Brain pericyte (primary cell): ENCODE results near the gene JAG1.

Source experiments
- DNase-seq: peaks from one replicate; pipeline ENCODE4 v3.0.0-alpha.2; 2012; ENCODE audit warnings: low read depth, low spot score

The JAG1 gene

GRCh38 chr20:10653599-10654249 lies 20.1 kb downstream of the JAG1 start:
- DNase-seq, result no peak

GRCh38 chr20:10652660-10653261 lies 21.0 kb downstream of the JAG1 start:
- DNase-seq, result no peak

DNA sequence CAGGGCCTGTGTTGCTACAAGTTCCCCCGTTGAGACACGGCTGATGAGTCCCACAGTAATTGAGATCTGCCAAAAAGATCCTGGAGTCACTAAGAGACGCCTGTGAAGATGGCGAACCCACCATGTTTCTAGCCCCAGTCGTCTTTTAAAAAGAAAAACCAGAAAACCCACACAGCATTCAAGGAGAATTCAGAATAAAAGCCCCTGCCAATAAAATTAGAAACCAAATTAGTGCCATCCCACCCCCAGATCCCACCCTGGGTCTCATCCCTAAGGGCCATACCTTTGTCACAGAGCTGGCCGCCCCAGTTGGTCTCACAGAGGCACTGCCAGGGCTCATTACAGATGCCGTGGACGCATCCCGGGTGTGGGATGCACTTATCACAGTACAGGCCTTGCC lies 21.6 kb downstream of the JAG1 start:
- no peak for DNase-seq

DNA sequence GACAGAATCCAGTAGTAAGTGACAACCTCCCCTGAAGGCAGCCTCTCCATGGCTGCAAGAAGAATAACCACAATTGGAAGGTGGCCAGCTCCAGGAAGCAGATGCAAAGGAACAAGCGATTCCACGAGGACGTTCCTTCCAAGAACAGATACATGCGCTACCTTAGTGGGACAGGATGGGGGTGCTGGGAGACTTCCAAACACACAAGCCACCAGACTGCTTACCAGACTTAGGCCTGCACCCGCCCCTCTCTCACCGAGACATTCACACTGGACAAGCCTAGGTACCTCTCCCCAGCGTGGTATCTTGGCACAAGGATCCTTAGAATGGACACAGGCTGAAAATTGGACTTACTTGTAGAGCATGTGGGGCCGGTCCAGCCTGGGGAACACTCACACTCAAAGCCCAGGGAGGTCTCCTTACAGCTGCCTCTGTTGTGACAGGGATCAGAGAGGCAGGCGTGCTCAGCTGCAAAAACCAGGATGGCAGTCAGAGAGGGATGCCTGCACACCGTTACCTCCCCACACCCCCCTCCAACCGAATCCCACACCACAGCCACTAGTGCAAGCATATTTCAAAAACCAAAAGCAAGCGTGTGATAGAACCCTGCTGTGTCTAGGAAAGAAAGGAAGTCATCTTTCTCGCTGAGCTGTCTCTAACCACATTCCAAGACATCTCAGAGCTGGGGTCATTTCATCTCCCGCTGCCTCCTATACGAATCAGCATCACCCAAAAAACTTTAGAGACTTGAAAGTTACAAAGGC lies 22.4 kb downstream of the JAG1 start:
- no peak for DNase-seq

GRCh38 chr20:10649797-10650160 lies 24.0 kb downstream of the JAG1 start:
- no peak for DNase-seq

- DNase-seq, result no peak
Measured at GRCh38 chr20:10649080-10649796, 24.6 kb downstream of the JAG1 start.

DNA sequence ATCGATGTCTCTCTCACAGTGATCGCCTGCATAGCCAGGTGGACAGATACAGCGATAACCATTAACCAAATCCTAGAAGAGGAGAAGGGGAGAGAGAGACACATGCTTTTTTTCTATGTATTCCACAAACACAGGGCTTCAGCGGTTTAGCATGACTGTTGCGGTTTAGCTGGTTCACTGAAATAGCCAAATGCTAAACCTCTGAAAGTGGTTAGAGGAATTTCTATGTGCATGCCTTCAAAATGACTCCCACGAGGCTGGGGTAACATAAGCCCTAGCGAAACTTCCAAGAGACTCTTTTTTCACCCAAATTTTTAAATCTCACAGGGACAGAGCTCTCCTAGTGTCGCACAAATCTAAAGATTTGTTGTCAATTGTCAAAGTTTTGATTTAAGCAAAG lies 25.1 kb downstream of the JAG1 start:
- DNase-seq, result no peak

DNA sequence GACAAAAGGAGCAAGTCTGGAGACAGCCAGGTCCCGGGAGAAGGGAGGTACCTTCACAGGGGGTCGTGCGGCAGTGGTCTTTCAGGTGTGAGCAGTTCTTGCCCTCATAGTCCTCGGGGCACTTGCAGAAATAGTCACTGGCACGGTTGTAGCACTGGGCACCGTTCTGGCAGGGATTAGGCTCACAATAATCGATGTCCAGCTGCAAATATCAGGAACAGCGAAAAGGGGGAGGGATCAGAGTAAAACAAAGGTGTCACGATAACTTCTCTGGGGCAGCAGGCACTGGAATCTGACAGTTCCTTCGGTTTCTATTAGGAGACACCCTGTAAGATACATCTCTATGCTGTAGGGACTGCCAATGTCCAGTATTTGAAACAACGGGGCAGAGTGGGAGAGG lies 25.9 kb downstream of the JAG1 start:
- DNase-seq, result no peak

DNA sequence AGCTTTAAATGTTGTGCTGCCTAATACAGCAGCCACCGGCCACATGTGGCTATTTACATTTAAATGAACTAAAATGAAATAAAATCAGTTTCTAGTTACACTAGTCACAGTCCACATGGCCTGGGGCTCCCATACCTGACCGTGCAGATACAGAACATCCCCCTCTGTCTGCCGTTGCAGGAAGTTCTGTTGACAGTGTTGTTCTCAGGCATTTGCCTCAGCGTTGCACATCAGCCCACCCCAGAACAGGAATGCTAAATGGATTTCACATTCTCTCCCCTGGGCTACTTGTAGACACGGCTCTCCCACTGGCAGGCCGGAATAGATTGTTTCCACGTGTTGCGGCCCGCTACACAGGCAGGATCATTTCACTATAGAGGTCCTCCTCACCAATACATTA lies 26.3 kb downstream of the JAG1 start:
- DNase-seq, result no peak

GRCh38 chr20:10646886-10647420 lies 26.8 kb downstream of the JAG1 start:
- no peak for DNase-seq

- DNase-seq, result no peak
Measured at GRCh38 chr20:10646006-10646405, 27.8 kb downstream of the JAG1 start.

- DNase-seq, result no peak
Measured at GRCh38 chr20:10645205-10645570, 28.6 kb downstream of the JAG1 start.

GRCh38 chr20:10644458-10645204 lies 29.2 kb downstream of the JAG1 start:
- no peak for DNase-seq

GRCh38 chr20:10643560-10643873 lies 30.3 kb downstream of the JAG1 start:
- no peak for DNase-seq

DNA sequence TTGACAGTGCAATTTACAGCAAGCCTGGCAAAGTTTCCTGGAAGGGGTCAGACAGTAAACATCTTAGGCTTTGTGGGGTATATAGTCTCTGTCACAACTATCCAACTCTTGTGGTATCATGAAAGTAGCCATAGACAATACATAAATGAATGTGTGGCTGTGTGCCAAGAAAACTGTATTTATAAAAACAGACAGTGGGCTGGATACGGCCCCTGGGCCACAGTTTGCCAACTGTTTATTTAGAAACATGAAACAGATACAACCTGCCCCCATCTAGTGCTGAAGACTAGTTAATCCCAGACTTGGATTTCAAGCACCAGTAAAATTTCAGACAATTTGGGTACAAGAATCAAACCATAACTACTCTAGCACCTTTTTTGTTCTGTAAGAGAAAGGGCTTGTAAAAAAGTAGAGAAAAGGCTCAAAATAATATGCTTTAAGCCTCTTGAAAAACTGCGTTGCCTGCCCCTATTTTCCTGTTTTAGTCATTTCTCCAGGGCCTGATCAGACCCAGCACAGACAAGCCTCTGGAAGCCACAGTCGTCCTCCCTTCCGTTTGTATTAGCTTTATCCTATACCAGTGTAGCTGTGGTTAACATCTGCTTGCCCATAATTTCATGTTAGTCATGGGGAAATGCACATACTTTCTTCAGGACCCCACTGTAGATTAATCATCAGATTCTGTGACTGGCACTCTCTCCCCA lies 30.8 kb downstream of the JAG1 start:
- no peak for DNase-seq

GRCh38 chr20:10641893-10642292 lies 31.9 kb downstream of the JAG1 start:
- no peak for DNase-seq

GRCh38 chr20:10641467-10641866 lies 32.3 kb downstream of the JAG1 start:
- no peak for DNase-seq

DNA sequence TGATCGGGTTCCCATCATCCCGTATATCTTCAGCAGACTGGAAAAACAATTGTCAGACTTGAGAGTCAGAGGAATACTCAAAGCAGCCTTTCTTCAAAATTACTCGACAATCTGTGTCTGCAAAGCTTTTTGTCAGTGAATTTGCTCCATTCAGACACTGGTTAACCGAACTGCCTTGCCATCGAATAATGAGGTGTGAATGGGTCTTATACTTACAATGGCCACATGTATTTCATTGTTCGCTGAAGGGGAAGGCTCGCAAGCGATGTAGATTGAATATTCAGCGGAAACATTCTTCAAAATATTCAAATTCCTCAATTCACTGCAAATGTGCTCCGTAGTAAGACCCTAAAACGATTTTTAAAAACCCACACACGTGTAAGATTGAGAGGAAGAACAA lies 32.9 kb downstream of the JAG1 start:
- DNase-seq, result no peak

- DNase-seq, result no peak
Measured at GRCh38 chr20:10639737-10640556, 33.9 kb downstream of the JAG1 start.

- no peak for DNase-seq
Measured at GRCh38 chr20:10639077-10639736, 34.6 kb downstream of the JAG1 start.
